Measurements from ENCODE around the gene ERFL.

ERFL gene

DNA sequence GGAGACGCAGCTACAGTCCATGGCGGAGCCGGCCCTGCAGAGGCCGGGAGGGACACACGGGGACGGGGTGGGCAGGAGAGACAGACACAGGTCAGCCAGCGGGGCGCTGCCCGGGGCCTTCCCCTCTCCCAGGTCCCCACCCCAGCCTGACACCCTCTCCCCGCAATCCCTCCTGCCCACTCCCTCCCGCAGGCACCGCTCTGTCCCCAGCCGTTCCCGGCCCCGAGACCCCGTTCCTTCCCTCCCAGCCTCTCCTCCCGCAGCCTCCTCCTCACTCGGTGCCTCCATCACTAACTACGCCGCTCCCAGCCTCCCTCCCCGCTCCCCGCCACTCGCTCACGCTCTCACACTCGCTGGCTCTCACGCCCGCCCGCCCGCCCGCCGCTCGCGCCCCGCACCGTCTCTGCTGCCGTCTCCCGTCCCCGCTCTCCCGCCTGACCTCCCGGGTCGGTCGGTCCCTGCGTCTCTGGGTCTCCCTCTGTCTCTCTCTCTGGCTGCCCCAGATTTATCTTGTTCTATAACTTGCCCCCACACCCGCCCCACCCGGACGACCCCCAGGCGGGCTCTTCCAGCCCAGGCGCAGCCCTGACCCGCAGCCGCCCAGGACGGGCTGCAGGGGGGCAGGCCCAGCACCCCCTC lies 15.2 kb downstream of the ERFL start:
- no peak for DNase-seq (ENCODE audit: low read depth)

DNA sequence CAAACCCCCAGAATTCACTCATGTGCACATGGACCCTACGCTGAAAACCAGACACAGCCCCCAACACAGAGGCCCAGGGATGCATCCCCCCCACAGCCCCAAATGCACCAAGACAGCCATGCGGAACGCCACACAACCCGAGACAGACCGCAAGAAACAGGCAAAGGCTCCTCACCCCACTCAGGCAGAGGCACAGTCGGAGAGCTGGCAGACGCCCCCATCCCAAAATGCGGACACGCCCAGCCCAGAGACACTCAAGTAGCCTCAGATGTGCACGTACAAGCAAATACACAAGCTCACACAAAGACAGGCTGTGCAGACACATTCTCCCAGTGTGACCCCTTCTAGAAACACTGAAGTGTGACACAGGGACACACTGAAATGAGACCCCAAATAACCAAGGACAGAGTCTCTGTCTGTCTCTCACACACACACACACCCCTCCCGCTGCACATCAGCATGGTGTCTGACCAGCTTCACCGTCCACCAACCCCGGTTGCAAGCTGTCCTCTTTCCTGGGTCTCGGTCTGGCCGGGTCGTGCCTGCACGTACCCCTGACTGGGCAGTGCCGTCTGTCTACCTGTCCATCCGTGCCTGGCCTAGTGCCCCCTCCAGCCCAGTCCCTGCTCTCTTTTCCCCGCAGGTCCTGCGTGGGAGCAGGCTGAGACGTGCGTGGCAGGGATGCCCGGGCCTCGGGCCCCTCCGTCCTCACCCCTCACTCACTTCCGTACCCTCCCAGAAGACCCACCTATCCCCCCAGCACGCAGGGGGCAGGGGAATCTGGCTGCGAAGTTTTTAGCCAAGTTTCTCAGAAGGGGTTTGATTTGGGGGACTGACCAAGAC lies 16.1 kb downstream of the ERFL start:
- DNase-seq (ENCODE audit: low read depth): no peak

DNA sequence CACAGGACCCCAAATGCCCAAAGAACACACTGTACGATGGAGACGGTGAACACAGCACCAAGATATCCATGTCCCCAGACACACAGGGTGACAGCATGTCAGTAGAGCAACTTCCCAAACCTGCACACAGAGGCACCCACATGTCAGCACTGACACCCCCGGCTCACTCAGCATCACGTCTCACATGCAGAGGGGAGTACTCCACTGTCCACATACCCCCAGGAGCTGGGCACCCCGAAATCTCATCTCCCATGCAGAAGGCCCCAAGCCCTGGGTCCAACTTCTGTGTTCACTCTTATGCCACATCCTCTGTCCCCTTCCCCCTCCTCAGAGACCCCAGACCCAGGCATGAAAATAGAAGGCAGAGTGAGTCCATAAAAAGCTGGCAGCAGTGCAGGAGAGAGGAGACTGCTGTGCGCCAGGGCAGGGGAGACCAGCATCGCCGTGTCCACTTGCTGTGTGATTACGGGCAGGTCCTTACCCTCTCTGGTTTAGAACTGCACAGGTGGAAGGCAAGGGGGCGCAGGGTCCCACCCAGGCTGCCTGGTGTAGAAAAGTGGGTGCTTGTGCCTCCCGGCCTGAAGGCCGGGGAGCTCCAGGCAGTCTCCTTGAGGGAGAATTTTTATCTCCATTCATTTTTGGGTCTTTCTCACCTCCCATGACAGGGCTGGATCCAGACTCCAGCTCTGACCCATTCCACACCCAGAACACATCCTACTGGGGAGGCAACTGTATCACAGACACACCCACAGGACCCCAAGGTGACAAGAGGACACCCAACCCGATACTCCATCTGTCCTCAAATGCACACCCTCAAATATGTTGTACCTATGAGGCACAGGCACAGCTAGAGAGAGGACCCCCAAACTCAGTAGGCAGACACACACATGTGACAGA lies 17.0 kb downstream of the ERFL start:
- DNase-seq (ENCODE audit: low read depth): no peak

DNA sequence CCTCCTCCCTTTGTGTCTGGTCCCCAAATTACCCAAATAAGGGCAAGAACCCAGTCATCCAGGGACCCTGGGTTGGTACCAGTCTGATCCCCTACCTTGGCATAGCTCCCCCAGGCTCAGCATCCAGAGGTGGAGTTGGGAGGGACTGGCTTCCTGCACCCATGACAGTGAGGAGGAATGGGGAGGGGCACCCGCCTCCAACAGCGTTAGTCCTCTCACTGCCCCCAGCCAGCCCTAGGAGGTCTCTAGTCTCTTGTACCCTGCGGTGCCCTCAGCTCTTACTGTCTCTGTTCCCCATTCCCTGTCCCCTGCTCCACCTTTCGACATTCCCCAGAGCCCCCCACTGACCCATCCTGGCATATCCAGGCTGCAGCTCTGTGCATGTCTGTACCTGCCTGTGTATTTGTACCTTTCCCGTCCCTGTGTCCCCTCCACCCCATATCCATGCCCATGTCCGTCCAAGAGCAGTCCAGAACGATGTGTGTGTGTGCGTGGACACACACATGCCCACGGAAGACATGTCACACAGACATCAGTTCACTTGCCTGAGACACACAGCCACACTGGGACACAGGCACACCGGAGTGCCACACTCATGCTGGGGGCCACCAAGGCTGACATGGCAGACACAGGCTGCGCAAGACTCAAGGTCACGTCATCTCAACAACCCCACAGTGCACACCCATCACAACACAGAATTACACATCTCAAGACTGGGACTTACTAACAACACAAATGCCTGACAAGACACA lies 17.8 kb downstream of the ERFL start:
- no peak for DNase-seq (ENCODE audit: low read depth)

DNA sequence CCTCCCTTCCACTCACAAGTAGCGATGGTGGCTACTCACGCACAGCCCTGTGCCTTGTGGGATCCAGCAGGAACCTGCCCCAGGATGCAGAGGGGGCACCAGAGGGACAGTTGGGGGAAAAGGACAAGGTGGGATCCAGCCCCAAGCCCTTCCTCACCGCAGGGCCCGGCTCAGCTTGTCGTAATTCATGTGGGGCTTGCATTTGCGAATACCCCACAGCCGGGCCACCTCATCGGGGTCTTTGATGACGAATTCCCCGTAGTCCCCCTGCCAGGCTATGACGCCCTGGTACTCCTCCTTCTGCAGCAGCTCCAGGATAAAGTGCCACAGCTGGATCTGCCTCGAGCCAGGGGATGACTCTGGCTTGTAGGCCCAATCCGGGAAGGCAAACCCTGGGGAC lies 18.5 kb downstream of the ERFL start:
- DNase-seq (ENCODE audit: low read depth): no peak

DNA sequence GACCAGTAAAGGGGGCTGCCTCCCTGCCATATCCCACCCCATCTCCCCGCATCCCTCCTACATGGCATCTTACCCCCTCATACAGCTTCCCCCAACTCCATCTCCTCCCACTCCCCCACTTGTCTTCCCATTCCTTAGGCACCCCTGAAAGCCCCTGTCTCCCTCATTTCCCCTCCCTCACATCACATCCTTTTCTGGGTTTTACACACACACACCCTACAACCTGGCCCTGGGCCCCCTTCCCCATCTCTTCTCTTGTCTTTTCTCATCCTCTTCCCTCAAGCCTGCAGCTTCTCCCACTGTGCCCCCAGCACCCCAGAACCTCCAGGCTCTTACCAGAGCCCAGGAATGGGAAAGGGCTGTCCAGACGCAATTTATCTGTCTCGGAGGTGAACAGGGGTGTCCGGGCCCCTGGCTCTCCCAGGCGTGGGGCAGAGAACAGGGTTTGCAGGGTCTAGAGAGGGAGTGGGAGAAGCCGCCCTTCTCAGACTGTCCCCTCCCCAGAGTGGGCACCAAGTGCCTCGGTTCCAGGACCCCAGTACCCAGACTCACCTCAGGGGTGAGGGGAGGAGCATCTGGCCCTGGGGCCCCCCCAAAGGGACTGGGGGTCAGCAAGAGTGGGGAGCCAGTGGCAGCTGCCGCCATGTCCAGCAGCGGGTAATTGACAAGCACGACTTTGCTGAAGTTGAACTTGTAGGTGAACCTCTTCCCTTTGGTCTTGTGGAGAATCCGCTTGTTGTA lies 19.4 kb downstream of the ERFL start:
- DNase-seq (ENCODE audit: low read depth): no peak

DNA sequence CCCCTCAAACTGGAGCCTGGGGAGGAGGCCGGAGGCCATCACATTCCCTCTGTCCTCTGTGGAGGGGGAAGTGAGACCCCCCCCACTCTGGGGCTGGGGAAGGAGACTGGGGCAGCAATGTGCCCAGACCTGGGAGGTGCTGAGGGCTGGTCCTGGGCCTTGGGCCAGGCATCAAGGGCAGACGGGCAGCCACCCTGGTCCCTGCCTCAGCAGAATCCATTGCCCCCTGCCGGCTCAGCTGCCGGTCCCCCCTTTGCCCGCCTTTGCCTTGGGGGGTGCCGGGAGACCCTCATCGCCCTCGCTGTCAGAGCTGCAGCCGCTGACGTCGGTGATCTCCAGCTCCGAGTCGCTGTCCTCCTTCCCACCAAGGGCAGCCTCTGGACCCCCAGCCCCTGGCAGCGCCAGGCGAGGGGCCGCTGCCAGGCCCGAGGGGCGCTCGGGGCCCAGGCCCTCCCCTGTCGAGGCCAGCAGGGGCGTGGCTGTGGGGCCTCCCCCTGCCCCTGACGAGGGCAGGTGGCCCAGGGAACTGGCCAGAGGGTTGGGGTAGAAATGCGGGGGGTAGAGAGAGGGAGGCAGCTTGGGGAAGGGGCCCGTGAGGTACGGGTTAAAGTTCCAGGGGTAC lies 20.1 kb downstream of the ERFL start:
- DNase-seq (ENCODE audit: low read depth): no peak

DNA sequence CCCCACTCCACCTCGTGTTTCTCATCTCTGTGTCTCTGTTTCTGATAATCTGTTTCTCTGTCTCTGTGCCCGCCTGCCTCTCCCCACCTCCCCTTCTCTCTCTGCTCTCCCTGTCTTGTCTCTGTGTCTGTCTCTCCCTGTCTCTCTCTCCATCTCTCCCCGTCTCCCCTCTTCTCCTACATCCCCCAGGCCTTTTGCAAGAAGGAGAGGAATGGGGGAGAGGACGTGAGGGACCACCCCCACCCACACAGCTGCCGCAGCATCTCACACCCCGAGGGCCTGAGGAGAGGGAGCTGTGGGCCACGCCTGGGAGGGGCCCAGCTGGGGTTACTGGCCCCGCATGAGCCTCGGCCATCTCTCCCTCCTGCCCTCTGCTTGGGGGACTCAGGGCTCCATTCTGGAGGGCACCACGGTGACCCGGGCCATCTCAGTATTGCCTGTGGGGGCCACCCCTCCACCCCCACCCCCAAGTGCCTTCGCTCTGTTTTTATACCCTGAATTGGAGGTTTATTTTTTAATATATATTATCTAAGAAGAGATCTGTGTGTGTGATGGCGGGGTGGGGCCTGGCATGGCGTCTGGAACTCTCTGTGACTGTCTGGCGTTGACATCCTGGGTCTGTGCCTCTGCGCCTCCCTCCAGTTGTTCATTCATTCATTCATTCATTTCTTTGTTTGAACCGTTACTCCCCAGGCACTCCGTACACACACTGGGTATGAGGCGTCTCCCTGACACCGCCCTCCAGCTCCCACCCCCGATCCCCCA lies 21.2 kb downstream of the ERFL start:
- DNase-seq (ENCODE audit: low read depth): no peak

DNA sequence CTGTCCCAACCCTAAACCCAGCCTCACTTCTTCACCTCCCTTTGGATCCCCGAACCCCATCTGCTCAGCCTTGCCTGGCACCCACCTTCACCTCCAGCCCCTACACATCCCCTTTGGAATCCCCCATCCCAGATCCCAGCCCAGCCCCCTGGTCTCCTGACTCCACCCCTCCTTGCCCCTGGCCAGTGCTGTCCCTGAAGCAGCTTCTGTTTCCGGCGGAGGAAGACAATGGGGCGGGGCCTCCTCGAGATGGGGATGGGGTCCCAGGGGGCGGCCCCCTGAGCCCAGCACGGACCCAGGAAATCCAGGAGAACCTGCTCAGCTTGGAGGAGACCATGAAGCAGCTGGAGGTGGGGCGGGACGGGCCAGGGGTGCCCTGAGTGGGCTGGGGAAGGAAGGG lies 22.0 kb downstream of the ERFL start:
- DNase-seq (ENCODE audit: low read depth): no peak

DNA sequence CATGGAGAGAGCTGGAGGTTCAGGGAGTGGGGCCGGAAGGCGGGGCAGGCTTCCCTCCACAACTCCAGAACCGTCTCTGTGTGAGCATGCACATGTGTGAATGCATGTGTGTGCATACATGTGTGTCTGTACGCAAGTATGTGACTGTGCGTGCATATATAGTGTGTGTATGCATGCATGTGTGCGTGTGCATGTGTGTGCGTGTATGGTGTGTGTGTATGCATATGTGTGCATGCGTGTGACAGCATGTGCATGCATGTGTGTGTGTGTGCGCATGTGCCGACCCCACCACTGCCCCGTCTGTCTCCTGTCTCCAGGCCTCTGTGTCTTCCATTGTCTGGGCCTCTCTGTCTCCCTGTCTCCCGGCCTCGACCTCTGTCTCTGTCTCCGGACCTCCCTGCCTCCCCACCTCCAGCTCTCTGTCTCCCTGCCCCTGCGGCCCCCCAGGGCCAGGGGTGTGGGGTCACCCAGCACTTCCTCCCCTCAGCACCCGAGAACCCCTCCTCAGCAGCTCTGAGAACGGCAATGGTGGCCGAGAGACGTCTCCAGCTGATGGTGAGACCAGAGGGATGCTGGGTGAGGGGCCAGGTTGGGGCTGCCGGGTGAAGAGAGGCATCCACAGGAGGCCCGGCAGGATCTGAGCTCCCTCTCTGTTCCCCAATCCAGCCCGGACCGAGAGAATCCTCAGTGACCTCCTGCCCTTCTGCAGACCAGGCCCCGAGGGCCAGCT lies 22.8 kb downstream of the ERFL start:
- DNase-seq (ENCODE audit: low read depth): no peak

DNA sequence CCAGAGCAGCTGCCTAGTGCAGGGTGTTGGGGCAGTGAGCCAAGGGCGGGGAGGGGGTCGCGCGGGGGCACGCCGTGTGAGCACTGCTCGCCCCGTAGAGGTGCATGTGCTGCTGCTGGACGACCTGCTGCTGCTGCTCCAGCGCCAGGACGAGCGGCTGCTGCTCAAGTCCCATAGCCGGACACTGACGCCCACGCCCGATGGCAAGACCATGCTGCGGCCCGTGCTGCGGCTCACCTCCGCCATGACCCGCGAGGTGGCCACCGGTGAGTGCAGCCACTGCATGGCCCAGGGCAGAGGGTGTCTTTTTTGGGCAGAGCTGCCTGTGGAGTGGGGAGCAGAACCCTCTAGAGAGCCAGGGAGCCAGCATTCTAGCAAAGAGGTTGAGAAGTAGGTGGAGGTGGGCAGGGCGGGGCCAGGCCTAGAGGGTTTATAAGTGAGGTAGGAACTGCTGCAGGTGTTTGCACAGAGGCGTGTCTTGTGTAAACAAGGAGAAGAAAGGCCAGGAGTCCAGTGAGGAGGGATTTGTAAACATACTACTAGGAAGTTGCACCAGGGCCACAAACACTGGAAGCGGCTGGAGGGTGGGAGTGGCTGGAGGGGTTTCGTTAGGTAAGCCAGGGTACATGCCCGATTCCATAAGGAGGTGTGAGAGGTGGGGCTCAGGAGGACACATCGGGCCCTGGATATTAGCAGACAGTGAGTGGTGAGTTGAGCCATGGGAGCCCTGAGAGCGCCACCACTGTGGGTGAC lies 24.0 kb downstream of the ERFL start:
- no peak for DNase-seq (ENCODE audit: low read depth)

DNA sequence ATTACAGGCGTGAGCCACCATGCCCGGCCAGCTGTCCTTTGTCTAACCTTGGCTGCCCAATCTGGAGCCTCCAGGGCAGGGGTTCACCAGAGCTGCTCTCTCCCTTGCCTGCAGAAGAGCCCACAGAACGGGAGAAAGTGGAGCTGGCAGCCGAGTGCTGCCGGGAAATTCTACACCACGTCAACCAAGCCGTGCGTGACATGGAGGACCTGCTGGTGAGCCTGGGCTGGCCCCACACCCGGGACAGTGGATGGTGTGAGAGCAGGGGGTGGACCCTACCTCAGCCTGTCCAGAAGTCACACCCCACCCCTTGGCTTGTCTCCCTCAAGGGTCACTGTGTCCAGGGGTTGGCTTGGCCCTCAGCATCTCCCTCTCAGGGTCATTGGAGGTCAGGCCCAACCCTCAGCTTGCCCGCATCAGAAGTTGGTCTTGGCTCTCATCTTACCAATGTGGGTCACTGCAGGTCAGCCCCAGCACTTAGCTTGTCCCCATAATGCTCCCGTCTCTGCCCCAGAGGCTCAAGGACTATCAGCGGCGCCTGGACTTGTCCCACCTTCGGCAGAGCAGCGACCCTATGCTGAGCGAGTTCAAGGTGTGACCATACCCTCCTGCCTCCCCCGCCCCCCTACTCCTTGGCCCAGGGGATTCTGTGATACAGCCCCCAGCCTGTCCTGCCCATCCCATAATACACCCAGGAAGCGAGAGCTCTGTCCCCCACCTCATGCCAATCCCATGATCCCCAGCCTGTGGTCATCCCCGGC lies 24.9 kb downstream of the ERFL start:
- no peak for DNase-seq (ENCODE audit: low read depth)

DNA sequence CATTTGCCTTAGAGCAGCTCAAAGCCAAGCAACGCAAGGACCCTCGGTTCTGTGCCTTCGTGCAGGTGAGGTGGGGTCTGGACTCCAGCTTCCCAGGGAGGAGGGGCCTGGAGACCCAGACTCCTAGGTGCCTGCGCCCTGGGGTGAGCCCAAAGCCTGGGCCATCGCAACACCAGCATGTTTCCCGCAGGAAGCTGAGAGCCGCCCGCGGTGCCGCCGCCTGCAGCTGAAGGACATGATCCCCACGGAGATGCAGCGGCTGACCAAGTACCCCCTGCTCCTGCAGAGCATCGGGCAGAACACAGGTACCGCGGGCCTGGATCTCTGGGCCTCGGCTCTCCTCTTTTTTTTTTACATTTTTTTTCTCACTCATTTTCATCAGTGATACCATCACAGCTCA lies 25.7 kb downstream of the ERFL start:
- no peak for DNase-seq (ENCODE audit: low read depth)

DNA sequence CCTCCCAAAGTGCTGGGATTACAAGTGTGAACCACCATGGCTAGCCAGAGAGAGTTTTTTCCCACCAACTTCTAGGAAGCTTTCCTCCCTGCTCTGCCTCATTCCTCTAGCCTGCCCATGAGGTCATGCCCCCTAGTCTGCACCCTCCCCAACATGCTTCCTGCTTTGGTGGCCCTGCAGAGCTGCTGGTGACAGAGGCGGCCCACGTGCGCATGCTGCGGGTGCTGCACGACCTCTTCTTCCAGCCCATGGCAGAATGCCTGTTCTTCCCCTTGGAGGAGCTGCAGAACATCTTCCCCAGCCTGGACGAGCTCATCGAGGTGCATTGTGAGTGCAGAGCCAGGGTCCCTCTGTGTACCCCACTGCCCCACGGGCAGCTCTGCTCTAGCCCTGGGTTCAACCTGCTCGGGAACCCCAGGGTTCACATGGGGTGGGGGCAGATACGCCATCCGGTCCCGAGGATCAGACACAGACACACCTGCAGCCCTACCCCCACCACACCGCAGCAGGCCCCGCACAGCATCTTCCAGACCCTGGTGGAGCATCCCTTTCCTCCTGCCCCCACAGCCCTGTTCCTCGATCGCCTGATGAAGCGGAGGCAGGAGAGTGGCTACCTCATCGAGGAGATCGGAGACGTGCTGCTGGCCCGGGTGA lies 26.4 kb downstream of the ERFL start:
- no peak for DNase-seq (ENCODE audit: low read depth)

DNA sequence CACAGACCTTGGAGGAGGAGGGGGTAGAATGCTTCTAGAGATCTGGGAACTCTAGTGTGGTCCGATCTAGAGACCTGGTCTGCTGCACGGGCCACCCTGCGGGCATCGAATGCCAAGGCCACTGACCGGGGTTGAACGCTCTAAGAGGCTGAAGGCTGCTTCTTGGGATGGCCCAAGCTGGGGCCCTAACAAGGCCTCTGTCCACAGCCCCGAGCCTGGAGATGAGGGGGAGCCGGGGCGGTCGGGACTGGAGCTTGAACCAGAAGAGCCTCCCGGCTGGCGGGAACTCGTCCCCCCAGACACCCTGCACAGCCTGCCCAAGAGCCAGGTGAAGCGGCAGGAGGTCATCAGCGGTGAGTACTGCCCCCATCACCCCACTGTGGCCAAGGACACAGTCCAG lies 30.0 kb downstream of the ERFL start:
- no peak for DNase-seq (ENCODE audit: low read depth)

DNA sequence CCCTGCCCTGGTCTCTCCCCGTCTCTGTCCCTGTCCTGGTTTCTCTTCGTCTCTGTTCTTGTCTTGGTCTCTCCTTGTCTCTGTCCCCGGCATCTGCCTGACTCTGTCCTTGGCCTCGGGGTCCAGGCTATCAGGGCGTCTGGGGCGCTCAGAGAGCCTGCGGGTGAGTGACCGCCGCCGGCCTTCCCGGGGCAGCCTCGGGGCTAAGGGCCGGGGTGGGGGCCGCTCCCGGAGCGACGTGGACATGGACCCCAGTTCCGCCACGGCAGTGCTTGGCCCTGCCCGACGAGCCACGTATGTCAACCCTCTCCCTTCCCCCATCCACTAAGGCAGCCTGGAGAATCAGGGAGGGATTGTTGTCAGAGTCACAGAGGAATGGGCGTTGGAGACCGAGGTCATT lies 30.4 kb downstream of the ERFL start:
- no peak for DNase-seq (ENCODE audit: low read depth)

DNA sequence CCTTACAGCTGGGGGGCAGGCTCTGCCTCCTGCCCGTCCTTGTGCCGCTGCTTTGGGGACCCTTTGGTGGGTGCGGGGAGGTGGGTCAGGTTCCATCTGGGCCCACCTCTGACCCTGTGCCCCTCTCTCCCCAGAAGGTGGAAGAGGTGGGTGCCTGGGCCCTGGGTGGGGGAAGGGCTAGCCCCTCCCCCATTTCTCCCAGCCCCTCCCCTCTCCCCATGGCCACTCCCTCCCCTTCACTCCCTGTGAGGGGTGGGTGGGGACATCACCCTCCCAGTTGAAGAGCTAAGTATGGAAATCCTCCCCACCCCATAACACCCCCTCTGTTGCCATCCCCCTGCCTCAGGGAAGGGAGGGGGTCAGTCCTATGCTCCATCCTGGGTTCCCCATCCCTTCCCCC lies 31.1 kb downstream of the ERFL start:
- DNase-seq (ENCODE audit: low read depth): no peak
